ENCODE measurements around the gene CACNG1. TPM values are rescaled to one million over a fixed set of nuclear protein-coding genes. Genes with fewer than 3 reads are reported as not detected.

Gene CACNG1
- polyA plus RNA-seq, 1 donor from 2014 or later = 0.77 TPM

- no peak overlapping the region for H2AFZ ChIP-seq (ENCODE audit: low read depth, low read length)
- H3K9me3 ChIP-seq (ENCODE audit: low read length) = no peaks in the 10 kb centered on the region
- H3K36me3 ChIP-seq (ENCODE audit: insufficient read depth, low read length) = no peaks in the 10 kb centered on the region
- H3K9ac ChIP-seq (ENCODE audit: low read length) = peak overlapping the region; percentile 61
- no peaks in the 10 kb centered on the region for H3K27me3 ChIP-seq (ENCODE audit: insufficient read depth, low read depth, low read length)
- H3K4me2 ChIP-seq (ENCODE audit: low read length) = peak overlapping the region; percentile 52
- peak; percentile 25 for TF ChIP-seq RAD21 (conservative IDR thresholded peaks at IDR 0.05)
- TF ChIP-seq EZH2 (IDR thresholded peaks at IDR 0.05; ENCODE audit: borderline replicate concordance, insufficient read depth, low read length, poor library complexity, severe bottlenecking) = no peak
- TF ChIP-seq TAF1 (IDR thresholded peaks at IDR 0.05; ENCODE audit: low read depth) = peak; percentile 29
- peak; percentile 10 for TF ChIP-seq SMC3 (conservative IDR thresholded peaks at IDR 0.05; ENCODE audit: poor library complexity)
- peak; percentile 97 for TF ChIP-seq REST (IDR thresholded peaks at IDR 0.05; ENCODE audit: borderline replicate concordance)
- TF ChIP-seq POLR2AphosphoS5 (IDR thresholded peaks at IDR 0.05) = peak; percentile 78
- TF ChIP-seq EP300 (conservative IDR thresholded peaks at IDR 0.05; ENCODE audit: poor library complexity, severe bottlenecking) = peak; percentile 96
- TF ChIP-seq CTCF (IDR thresholded peaks at IDR 0.05; ENCODE audit: poor library complexity, severe bottlenecking) = no peak
- peak; percentile 52 for TF ChIP-seq MXI1 (conservative IDR thresholded peaks at IDR 0.05; ENCODE audit: poor library complexity, severe bottlenecking)
- peak overlapping the region; percentile 95 for H3K27ac ChIP-seq (ENCODE audit: low read length)
- H4K20me1 ChIP-seq (ENCODE audit: insufficient read depth) = no peaks in the 10 kb centered on the region
- peak overlapping the region; percentile 50 for H3K4me3 ChIP-seq (ENCODE audit: low read length)
- H3K79me2 ChIP-seq (replicated peaks; ENCODE audit: insufficient read depth, low read length) = no peaks in the 10 kb centered on the region
- H3F3A ChIP-seq (ENCODE audit: insufficient read depth, low read length, poor library complexity, severe bottlenecking) = no peaks in the 10 kb centered on the region
- H3K9me2 ChIP-seq (ENCODE audit: insufficient read depth, low read length) = no peaks in the 10 kb centered on the region
Measured at GRCh38 chr17:67067571-67068482, 23.5 kb downstream of the CACNG1 start.

- Histone ChIP-seq H4K20me1 (ENCODE audit: insufficient read depth) (no peaks in the 10 kb centered on the region), H3K27me3 (ENCODE audit: insufficient read depth, low read depth, low read length) (no peaks in the 10 kb centered on the region), H2AFZ (ENCODE audit: low read depth, low read length) (no peak overlapping the region), H3K4me3 (ENCODE audit: low read length) (peak overlapping the region; percentile 50), H3K9me3 (ENCODE audit: low read length) (no peaks in the 10 kb centered on the region), H3F3A (ENCODE audit: insufficient read depth, low read length, poor library complexity, severe bottlenecking) (no peaks in the 10 kb centered on the region), H3K79me2 (replicated peaks; ENCODE audit: insufficient read depth, low read length) (no peaks in the 10 kb centered on the region), H3K27ac (ENCODE audit: low read length) (peak overlapping the region; percentile 95), H3K4me2 (ENCODE audit: low read length) (no peak overlapping the region), H3K36me3 (ENCODE audit: insufficient read depth, low read length) (no peaks in the 10 kb centered on the region), H3K9me2 (ENCODE audit: insufficient read depth, low read length) (no peaks in the 10 kb centered on the region), H3K9ac (ENCODE audit: low read length) (peak overlapping the region; percentile 59)
- TF ChIP-seq RAD21 (conservative IDR thresholded peaks at IDR 0.05) (no peak), POLR2AphosphoS5 (IDR thresholded peaks at IDR 0.05) (no peak), SMC3 (conservative IDR thresholded peaks at IDR 0.05; ENCODE audit: poor library complexity) (no peak), MXI1 (conservative IDR thresholded peaks at IDR 0.05; ENCODE audit: poor library complexity, severe bottlenecking) (no peak), EP300 (conservative IDR thresholded peaks at IDR 0.05; ENCODE audit: poor library complexity, severe bottlenecking) (no peak), EZH2 (IDR thresholded peaks at IDR 0.05; ENCODE audit: borderline replicate concordance, insufficient read depth, low read length, poor library complexity, severe bottlenecking) (no peak), CTCF (IDR thresholded peaks at IDR 0.05; ENCODE audit: poor library complexity, severe bottlenecking) (no peak), REST (IDR thresholded peaks at IDR 0.05; ENCODE audit: borderline replicate concordance) (no peak), TAF1 (IDR thresholded peaks at IDR 0.05; ENCODE audit: low read depth) (no peak)
Measured at GRCh38 chr17:67068999-67069398, 24.6 kb downstream of the CACNG1 start.

All from neural cell (in vitro differentiated cells).